ENCODE data around the gene ADAMTS20.
"Not testable (repeated sequence)": the region's sequence is repeated elsewhere in the genome, so short reads cannot be mapped to it uniquely, and the experiment has no call there.

ADAMTS20 gene

DNA sequence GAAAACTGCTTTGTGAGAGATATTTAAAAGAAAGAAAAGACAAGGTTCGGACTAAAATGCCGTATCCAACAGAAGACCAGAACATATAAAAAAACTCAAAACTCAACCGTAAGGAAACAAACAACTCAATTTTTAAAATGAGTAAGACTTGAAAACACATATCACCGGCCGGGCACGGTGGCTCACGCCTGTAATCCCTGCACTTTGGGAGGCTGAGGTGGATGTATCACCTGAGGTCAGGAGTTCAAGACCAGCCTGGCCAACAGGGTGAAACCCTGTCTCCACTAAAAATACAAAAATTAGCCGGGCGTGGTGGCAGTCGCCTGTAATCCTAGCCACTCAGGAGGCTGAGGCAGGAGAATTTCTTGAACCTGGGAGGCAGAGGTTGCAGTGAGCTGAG lies 192.0 kb downstream of the ADAMTS20 start:
- not testable (repeated sequence) for DNase-seq (ENCODE audit: low read depth in 2 of 2)

DNA sequence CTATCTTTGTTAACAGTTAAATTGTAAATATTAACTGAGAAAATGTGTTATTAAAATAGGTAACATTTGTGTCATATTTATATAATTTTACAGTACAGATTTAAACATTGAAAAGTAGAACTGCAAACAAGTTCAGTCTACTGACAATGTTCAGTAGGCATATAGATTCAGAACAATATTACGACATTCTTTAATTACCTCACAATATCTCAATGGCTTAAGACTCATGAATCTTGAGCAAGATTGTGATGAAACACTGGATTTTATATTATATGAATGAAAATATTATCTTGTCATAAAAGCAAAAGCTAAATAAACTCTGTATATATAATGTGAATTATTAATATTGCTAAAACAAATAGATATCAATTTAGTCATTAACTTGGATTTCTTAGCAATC lies 194.9 kb downstream of the ADAMTS20 start:
- DNase-seq (ENCODE audit: low read depth in 2 of 2): no peak

GRCh38 chr12:43352001-43352400 lies 200.0 kb downstream of the ADAMTS20 start:
- DNase-seq (ENCODE audit: low read depth in 2 of 2): no peak

DNA sequence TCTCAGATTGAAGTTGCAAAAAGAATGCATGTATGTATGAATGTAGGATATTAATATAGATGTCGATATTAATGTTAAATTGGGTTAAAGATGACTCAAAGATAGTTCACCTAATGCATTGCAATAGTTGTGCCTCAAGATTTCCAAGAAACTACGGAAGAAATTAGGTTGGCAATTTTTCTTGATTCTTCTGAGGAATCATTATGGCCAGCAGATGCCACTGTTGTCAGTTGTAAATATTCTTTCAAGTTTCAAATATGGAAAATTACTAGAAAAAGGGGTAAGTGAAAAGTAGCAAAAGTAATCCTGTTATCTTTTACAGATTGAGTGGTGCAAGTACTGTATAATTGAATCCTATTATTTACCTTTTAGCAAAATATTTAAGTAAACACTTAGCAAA lies 202.1 kb downstream of the ADAMTS20 start:
- no peak for DNase-seq (ENCODE audit: low read depth in 2 of 2)

GRCh38 chr12:43348221-43348620 lies 203.8 kb downstream of the ADAMTS20 start:
- DNase-seq (ENCODE audit: low read depth in 2 of 2): no peak

GRCh38 chr12:43347026-43347425 lies 205.0 kb downstream of the ADAMTS20 start:
- no peak for DNase-seq (ENCODE audit: low read depth in 2 of 2)

DNA sequence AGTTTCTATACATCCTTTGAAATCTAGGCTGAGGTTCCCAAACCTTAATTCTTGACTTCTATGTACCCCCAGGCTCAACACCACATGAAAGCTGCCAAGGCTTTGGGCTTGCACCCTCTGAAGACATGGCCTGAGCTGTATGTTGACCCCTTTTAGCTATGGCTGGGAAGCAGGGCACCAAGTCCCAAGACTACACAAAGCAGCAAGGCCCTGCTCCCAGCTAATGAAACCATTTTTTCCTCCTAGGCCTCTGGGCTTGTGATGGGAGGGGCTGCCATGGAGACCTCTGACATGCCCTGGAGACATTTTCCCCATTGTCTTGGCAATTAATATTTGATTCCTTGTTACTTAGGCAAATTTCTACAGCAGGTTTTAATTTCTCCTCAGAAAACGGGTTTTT lies 207.0 kb downstream of the ADAMTS20 start:
- no peak for DNase-seq (ENCODE audit: low read depth in 2 of 2)

GRCh38 chr12:43341785-43342313 lies 210.2 kb downstream of the ADAMTS20 start:
- not testable (repeated sequence) for DNase-seq (ENCODE audit: low read depth in 2 of 2)

- DNase-seq (ENCODE audit: low read depth in 2 of 2): no peak
Measured at GRCh38 chr12:43338848-43339526, 213.0 kb downstream of the ADAMTS20 start.

DNA sequence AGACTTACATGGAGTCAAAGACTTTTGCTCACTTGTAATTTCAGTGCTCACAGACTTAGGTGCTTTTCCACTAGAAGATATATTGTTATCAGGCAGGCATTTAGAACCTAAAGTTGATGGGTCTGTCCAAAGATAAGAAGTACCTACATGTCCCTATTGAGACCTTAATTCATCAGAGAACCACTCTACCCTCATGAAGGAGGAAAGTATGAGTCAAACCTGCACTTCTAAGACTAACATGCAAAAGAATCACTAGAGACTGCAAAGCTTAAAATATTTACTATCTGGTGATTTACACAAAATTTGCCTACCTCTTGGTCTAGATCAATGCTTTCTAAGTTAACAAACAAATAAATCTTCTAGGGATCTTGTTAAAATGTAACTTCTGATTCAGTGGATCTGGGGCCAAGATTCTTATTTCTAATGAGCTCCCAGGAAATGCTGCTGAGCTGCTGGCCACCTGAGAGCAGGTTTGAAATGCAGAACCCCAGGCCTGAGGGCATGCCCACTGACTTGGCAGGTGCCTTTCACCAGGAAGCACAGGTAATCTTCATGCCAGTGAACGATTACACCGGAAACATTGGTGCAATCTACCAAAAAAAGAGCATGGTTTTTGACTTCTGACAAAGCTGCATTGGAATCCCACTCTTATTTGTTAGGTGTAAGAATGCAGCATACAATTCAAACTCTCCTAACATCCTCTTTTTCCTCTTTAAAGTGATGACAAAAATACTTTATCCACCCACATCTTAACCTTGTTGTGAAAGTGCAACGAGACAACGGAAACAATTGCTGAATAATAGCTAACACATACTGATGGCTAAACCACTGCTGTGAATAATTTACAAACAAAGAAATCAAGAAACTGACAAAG lies 214.2 kb downstream of the ADAMTS20 start:
- no peak for DNase-seq (ENCODE audit: low read depth in 2 of 2)

DNA sequence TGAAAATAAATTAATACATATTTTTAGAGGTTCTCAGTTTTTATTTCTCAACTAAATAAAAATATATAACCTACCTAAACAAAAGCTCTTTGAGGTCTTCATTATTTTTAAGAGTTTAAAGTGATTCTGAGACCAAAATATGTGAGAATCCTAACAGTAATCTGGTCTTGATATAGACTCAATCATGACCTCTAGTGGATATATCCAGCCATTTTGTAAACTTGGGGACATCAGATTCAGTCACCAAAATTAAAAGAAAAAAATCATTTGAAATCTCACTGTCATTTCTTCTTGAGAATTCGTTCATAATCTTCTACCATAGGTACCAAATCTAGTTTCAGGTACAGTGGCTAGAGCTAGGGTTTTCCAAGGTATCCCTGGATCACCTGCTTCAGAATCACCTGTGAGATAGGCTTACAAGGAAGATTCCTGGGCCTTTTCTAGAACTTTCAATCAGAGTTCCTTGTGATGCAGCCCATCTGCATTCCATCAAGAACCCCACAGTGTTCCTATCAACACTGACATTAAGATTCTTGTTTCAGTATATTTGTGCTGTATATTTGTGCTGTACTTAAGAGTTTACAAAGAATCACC lies 214.9 kb downstream of the ADAMTS20 start:
- DNase-seq (ENCODE audit: low read depth in 2 of 2): no peak

GRCh38 chr12:43333644-43334043 lies 218.4 kb downstream of the ADAMTS20 start:
- DNase-seq (ENCODE audit: low read depth in 2 of 2): no peak

GRCh38 chr12:43332977-43333640 lies 218.9 kb downstream of the ADAMTS20 start:
- no peak for DNase-seq (ENCODE audit: low read depth in 2 of 2)

DNA sequence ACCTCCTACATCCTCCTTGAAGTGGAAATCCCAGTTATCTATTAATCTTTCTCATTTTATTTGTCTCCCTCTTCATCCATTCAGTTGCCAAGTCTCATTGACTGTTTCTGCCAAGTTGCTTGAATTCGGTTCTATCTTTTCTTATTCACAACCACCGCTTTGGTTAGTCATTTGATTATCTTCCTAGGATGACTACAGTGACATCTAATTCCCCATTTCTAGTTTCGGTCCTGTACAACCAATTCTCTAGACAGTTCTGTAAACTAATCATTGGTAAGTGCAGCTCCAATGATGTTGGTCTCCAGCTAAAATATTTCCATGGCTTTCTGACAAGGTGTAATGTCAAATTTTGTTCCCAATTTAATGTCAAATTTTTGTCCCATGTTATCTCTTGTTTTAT lies 220.1 kb downstream of the ADAMTS20 start:
- DNase-seq (ENCODE audit: low read depth in 2 of 2): no peak

GRCh38 chr12:43329375-43329774 lies 222.6 kb downstream of the ADAMTS20 start:
- DNase-seq (ENCODE audit: low read depth in 2 of 2): no peak

DNA sequence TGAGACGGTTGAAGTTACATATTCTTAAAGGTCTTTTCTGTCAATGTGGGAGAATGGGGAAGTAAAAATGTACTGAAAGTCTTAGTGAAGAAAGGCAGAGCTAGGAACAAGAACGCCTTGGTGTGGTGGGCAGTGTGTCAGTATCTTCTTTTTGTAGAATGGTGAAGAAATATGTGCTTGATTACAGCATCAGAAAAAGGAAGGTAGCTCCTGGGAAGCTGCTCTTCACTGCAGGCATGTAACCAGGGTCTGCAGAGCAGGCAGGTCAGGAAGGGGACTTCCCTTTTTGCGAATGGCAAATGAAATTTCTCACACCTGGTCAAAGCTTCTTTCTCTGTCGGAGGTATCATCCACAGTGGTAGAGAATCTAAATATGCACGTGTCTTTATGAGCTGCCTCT lies 226.2 kb downstream of the ADAMTS20 start:
- DNase-seq (ENCODE audit: low read depth in 2 of 2): no peak

DNA sequence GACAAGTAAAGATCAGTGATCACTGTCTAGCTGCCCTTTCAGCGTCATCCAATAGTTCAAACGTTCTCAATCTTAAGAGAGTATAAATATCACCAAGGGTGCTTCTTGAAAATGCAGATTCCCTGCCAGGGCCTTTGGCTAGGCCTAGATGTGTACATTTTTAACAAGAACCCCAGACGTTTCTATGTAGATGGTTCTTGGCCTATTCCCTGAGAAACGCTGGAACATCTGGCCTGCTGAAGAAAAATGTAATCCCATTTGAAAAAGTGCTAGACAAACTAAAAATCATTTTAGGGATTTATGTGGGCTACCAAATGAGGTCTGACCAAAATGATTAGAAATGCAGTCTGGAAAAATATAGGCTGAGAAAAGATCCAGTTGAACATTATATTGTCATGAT lies 231.7 kb downstream of the ADAMTS20 start:
- no peak for DNase-seq (ENCODE audit: low read depth in 2 of 2)

- DNase-seq (ENCODE audit: low read depth in 2 of 2): no peak
Measured at GRCh38 chr12:43318021-43318420, 234.0 kb downstream of the ADAMTS20 start.

GRCh38 chr12:43317156-43317555 lies 234.8 kb downstream of the ADAMTS20 start:
- no peak for DNase-seq (ENCODE audit: low read depth in 2 of 2)

- DNase-seq (ENCODE audit: low read depth in 2 of 2): no peak
Measured at GRCh38 chr12:43316520-43316919, 235.5 kb downstream of the ADAMTS20 start.

DNA sequence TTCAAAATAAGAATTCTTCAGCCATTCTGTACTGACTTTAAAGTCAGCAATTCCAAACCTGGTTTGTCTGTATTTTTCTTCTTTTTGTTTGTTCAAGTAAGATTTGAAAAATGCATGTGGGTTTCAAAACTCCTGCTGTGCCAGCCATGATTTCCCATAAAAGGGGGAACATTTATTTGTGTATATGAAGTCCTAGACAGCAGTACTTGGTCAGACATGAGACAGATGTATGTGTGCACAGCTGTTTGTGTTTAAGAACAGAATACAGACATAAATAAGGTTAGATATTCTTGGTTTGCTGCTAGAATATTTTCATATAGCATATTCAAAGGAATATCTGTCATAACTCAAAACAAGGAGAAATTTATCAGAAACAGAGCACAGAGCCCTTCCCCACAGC lies 236.0 kb downstream of the ADAMTS20 start:
- DNase-seq (ENCODE audit: low read depth in 2 of 2): no peak

DNA sequence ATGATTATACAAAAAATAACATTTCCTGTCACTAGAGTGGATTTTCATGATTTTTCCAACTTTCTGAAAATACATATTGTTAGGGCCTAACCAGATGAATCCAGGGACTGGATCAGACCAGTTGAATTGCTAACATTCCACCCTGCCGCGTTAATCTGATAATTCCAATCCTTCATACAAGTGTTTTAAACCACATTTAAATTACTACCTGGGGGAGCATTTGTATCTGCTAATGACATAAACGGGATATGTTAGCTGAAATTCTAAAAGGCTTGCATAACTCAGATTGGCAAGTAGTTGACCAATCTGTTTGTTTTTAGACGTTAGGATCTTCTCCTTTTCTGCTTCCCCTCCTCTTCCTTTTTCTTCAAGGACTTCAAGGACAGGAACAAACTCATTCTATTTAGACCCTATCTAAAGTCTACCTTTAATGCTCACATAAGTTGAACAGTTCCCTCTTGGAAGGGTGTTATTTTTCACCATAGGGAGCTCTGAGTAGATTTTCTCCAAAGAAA lies 239.0 kb downstream of the ADAMTS20 start:
- no peak for DNase-seq (ENCODE audit: low read depth in 2 of 2)

Data from stimulated activated CD4-positive, alpha-beta T cell treated with anti-CD3 and anti-CD28 coated beads, Interleukin-15, amount 100 ng/mL, for 48 hours (primary cell).